ENCODE data around the gene GMCL2. TPM values are rescaled to one million over a fixed set of nuclear protein-coding genes. Genes with fewer than 3 reads are reported as not detected.

The GMCL2 gene, protein sequence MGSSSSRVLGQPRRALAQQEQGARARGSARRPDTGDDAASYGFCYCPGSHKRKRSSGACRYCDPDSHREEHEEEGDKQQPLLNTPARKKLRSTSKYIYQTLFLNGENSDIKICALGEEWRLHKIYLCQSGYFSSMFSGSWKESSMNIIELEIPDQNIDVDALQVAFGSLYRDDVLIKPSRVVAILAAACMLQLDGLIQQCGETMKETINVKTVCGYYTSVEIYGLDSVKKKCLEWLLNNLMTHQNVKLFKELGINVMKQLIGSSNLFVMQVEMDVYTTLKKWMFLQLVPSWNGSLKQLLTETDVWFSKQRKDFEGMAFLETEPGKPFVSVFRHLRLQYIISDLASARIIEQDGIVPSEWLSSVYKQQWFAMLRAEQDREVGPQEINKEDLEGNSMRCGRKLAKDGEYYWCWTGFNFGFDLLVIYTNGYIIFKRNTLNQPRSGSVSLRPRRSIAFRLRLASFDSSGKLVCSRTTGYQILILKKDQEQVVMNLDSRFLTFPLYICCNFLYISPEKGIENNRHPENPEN
- not detected in 2 replicates for total RNA-seq

DNA sequence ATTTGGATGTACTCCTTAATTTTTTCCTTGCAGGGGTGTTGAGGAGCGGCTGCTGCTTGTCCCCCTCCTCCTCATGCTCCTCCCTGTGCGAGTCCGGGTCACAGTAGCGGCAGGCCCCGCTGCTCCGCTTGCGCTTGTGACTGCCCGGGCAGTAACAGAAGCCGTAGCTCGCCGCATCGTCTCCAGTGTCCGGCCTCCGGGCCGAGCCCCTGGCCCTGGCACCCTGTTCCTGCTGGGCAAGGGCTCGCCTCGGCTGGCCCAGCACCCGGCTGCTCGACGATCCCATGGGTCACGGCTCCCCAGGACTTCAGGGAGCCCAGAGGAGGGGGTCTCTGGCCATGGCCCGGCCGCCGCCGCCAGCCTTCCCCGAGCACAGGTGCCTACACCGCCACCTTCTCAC lies at the start of gene GMCL2:
TSS of gene GMCL2 (minus strand) at position 358 of the 400 bp plus-strand sequence. CDS start at position 286, 72 bp downstream.

DNA sequence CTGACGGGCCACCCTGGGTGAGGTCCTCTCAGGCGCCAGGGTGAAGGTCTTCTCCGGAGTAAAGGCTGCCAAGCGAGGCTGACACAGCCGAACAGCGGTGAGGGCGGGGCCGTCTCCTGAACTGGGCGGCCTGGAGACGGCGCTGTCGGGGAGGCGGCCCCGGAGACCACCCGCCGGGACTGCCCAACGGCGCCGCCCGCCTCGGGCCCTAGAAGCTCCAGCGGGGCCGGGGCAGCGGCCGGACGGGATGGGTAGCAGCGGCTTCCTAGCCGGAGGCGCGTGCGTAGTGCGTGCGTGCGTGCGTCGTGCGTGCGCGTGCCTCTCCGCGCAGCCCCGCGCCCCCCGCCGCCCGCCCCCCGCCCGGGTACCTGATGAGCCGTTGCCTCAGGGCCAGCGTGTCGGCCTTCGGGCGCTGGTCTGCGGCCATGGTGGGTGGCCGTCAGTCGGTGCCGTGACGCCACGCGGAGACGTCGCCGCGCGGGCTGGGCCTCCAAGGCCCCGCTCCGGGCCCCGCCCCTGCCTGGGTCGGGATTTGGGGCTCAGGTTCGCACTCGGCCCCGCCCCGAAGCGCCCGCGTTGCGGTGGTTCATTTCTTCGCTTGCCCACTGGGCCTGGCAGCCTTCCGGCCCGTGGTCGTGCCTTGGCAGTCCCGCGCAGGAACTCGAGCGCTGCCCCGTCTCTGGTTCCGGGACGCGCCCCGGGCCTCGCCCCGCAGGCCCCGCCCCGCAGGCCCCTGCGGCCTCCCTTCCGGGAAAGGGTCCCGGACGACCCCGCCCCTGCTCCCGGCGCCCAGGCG lies 45.2 kb upstream of the GMCL2 start, which contains the start of gene PHYKPL:
TSS of gene PHYKPL (minus strand) at position 679 of the 796 bp plus-strand sequence. CDS start at position 427, 252 bp downstream.

DNA sequence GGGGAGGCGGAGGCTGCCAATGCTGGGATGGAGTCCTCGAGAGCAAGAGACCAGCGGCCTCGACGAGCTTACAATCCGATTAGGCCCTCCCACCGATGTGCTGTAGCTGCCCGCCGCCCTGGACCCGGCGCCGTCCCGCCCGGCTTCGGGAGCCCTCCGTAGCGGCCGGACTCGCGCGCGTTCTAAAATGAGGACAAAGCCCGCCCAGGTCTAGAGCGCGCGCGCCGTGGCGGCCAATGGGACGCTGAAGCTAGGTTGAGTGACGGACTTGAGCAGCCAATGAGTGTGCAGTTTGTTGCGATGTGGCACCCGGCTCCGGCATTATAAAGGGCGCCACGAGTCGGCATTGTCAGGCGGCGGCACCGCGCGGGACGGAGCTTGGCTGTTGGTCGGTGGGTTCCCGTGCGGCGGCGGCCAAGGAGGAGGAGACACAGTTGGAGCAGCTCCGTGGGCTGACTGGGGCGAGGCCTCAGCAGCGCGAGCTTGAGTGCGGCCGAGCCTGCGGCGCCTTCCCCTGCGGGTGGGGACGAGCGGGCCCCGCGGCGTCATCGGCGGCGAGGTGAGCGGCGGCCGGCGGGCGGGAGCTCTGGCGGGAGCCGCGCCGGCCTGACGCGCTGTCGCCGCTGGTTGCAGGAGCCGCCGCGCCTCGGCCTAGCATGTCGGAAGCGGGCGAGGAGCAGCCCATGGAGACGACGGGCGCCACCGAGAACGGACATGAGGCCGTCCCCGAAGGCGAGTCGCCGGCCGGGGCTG lies 17.2 kb upstream of the GMCL2 start, which contains the start of gene HNRNPAB:
TSS of gene HNRNPAB (plus strand) at position 352 of the 753 bp plus-strand sequence. CDS start at position 657, 305 bp downstream.

DNA sequence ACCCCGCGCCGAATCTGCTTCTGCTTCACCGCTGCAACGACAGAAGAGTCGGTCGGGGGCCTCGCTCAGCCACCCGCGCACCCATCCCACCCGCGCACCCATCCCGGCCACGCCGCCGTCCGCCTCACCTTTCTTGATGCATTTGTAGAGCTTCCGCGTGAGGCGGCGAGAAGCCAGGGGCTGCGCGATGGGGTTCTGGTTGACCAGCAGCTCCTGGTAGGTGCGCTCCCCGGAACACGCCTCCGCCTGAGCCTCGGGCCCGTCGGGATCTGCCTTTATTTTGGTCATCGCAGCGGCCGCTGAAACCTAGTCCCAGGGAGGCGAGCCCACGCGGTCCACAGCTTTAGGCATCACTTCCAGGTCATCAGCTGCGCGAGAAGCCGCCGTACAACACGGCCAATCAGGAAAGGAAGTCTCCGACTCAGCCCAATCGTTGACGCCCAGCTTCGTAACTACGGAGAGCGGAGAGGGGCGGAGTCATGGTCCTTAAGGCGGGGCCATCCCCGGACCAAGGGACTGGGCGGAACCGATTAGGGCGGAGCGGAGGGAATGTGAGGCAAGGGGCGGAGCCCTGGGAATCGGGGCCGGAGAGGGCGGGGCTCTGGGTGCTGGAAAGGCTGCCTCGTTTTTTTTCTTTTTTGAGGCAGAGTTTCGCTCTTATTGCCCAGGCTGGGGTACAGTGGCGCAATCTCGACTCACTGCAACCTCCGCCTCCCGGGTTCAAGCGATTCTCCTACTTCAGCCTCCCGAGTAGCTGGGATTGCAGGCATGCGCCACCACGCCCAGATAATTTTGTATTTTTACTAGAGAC lies 33.4 kb downstream of the GMCL2 start, which contains the start of gene NHP2:
TSS of gene NHP2 (minus strand) at position 356 of the 811 bp plus-strand sequence. CDS start at position 288, 68 bp downstream.

Other genes starting within 250 kb of the GMCL2 start
- not detected in 2 replicates for gene PROP1, start 191.1 kb downstream of the GMCL2 start, total RNA-seq
- gene N4BP3, start 73.8 kb downstream of the GMCL2 start, total RNA-seq = 3.0 and 3.6 TPM in 2 replicates
- 20.9 and 21.9 TPM in 2 replicates for gene RMND5B, start 56.4 kb downstream of the GMCL2 start, total RNA-seq
- gene NHP2, start 33.5 kb downstream of the GMCL2 start, total RNA-seq = 383 and 414 TPM in 2 replicates
- gene HNRNPAB, start 17.2 kb upstream of the GMCL2 start, total RNA-seq = 135 and 145 TPM in 2 replicates
- gene PHYKPL, start 45.4 kb upstream of the GMCL2 start, total RNA-seq = 6.6 and 10.7 TPM in 2 replicates